ENCODE data around the gene TOM1.

GRCh38 chr22:35357883-35358621 lies 58.4 kb downstream of the TOM1 start:
- TF ChIP-seq CTCF (IDR thresholded peaks at IDR 0.05) (no peak), POLR2A (IDR thresholded peaks at IDR 0.05) (no peak)
